ENCODE results near the gene DENND6B. TPM values are rescaled to one million over a fixed set of nuclear protein-coding genes. Genes with fewer than 3 reads are reported as not detected.

The DENND6B gene
- total RNA-seq, 4 donors from 2014 or later = 4.3 to 14.3 (median 9.3) TPM

DNA sequence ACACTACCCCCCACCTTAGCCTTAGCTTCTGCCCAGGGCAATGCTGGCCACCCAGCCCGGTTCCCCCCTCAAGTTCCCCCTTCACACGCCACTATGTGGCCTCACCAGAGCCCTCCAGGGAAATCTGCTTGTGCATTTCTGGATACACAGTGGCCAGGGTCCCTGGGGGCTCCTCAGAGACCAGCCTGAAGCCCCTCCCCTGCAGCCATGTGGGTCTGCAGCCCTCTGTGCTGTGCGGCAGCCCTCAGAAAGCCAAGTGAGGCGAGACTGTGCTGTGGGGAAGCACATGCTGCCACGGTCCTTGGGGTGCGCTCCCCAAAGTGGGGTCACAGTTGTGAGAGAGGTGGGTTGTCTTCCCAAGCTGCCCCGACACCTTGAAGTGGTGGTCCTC is 17.2 kb downstream of the DENND6B start:
- Histone ChIP-seq H3K4me3 (replicated peaks in 1 of 3) (no peak overlapping the region), H3K27me3 (no peaks in the 10 kb centered on the region), H3K9me3 (no peaks in the 10 kb centered on the region), H3K36me3 (no peaks in the 10 kb centered on the region), H3K27ac (peak overlapping the region; percentile 58 to 89 (median 67)), H3K4me1 (peaks cover 38 to 52% of the 10 kb centered on the region in 2 donors)
- intact Hi-C loops (cut with DNase I) = no loop called here
- 93 to 100% methylated on average over 1 to 5 of the region's 7 CpGs for WGBS, 2 donors
- DNase-seq = no peak
- TF ChIP-seq CTCF (IDR thresholded peaks at IDR 0.05) = no peak
- TF ChIP-seq POLR2A (IDR thresholded peaks at IDR 0.05) = no peak

DNA sequence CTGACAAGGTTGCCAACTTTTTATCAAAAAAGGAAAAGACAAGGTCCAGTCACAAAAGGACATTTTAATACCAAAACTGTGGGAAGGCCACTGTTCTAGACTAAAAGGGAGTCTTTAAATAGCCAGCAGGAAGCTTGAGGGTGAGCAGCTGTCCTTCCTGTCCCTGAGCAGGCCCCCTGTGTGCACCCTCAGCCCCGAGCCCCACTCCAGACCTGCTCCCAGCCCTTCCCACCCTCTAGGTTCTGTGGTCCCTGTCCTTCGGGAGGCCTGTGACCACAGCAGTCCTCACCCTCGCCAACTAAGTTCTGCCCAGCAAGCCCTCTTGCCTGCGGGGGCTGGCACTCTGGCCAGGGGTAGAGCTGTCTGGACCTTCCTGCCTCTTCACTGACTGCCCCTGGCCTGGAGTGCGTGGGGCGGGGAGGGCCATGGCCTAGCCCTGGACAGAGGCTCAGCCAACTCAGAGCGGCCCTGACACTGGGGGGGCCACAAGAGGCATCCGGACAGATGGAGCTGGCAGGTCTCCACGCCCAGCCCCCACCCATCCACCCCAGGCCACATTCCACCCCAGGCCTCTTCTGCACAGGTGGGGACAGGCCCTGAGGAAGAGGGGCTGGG is 17.7 kb downstream of the DENND6B start:
- WGBS, 2 donors = 40 to 59% methylated on average over 3 to 7 of the region's 9 CpGs
- intact Hi-C loops (cut with DNase I) = no loop called here
- H3K4me1 ChIP-seq = peaks cover 42 to 52% of the 10 kb centered on the region in 2 donors
- no peaks in the 10 kb centered on the region for H3K9me3 ChIP-seq
- peak in 1 of 2 donors; percentile 43 for DNase-seq
- H3K27ac ChIP-seq = peak overlapping the region; percentile 58 to 89 (median 67)
- H3K27me3 ChIP-seq = no peaks in the 10 kb centered on the region
- no peak overlapping the region for H3K4me3 ChIP-seq (replicated peaks in 1 of 3)
- TF ChIP-seq POLR2A (IDR thresholded peaks at IDR 0.05) (no peak), CTCF (IDR thresholded peaks at IDR 0.05) (no peak)
- no peaks in the 10 kb centered on the region for H3K36me3 ChIP-seq

- intact Hi-C loops (cut with DNase I) = no loop called here
- Histone ChIP-seq H3K4me1 (peaks cover 47 to 54% of the 10 kb centered on the region in 2 donors), H3K4me3 (replicated peaks in 1 of 3) (no peak overlapping the region), H3K9me3 (no peaks in the 10 kb centered on the region), H3K27ac (peak overlapping the region; percentile 58 to 89 (median 67)), H3K27me3 (no peaks in the 10 kb centered on the region), H3K36me3 (peaks cover 0 to under 1% of the 10 kb centered on the region in 2 donors)
- peak; percentile 51 to 64 for DNase-seq
- TF ChIP-seq CTCF (IDR thresholded peaks at IDR 0.05) (no peak), POLR2A (IDR thresholded peaks at IDR 0.05) (peak in 1 of 2 donors; percentile 15)
- 57 to 70% methylated on average over 6 to 7 of the region's 7 CpGs for WGBS, 2 donors
These were observed 18.2 kb downstream of the DENND6B start for GRCh38 chr22:50308597-50308935.

DNA sequence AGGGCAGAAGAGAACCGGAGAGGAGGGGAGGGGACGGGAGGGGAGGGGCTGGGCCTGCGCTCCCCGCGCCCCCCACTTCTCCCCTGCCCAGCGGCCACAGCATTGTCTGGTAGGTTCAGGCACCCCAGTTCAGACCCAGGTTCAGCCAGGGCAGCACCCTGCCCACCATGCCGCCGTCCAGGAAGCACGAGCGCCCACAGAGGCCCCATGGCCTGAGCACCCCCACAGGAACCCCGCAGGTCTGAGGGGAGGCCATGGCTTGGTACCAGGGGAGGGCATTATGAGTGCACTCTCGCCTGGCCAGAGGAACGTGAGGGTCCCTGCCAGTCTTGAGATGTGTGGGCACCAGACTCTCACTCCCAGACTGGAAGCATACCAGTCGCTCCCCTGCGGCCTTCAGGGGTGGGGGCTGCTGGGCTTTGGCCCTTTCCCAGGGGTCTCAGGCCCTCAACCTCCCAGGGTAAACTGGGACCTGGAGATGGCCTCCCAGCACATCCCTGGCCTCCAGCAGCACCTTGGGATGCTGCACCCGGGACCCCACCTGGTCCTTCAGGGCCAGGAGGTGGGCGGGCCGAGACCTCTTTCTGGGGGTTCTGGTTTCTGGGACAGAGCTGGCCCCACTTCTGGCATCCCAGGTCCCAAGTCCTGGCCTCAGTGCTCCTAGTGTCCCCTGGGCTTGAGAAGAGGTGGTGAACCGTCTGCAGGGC is 18.8 kb downstream of the DENND6B start:
- Histone ChIP-seq H3K36me3 (peaks cover 0 to 3% of the 10 kb centered on the region in 2 donors), H3K27ac (peak overlapping the region; percentile 58 to 89 (median 67)), H3K9me3 (no peaks in the 10 kb centered on the region), H3K4me1 (peaks cover 52 to 60% of the 10 kb centered on the region in 2 donors), H3K4me3 (replicated peaks in 1 of 3) (no peak overlapping the region), H3K27me3 (no peaks in the 10 kb centered on the region)
- intact Hi-C loops (cut with DNase I) = no loop called here
- peak in 1 of 2 donors; percentile 39 for DNase-seq
- no peak for TF ChIP-seq CTCF (IDR thresholded peaks at IDR 0.05)
- no peak for TF ChIP-seq POLR2A (IDR thresholded peaks at IDR 0.05)
- 24 to 36% methylated on average over 13 to 16 of the region's 19 CpGs for WGBS, 2 donors
